Lower leg skin (tissue), 4 donors: ENCODE results near the gene GYPC. TPM values are rescaled to one million over a fixed set of nuclear protein-coding genes. Genes with fewer than 3 reads are reported as not detected.

Experiments
- DNase-seq, 2 donors: peaks; one replicate each; pipeline ENCODE4 v3.0.0-alpha.2; 2019; ENCODE audit warnings: low spot score in 2 of 2
- H3K4me3 ChIP-seq: fragments of 200-600 bp; sonication (generic); 2 replicates; pipeline ENCODE4 v1.5.1; 2017; ENCODE audit warnings: mild to moderate bottlenecking, low read depth; ENCODE audit not compliant: poor library complexity, severe bottlenecking
- POLR2A ChIP-seq, 2 donors: fragments of 450-650 bp; IDR thresholded peaks; one replicate each; pipeline ENCODE4 v1.6.1; 2016 to 2017; ENCODE audit warnings: antibody characterized with exemption in 2 of 2, mild to moderate bottlenecking in 1 of 2, moderate library complexity in 1 of 2
- WGBS, 2 donors: methylation state at CpG; one replicate each; pipeline ENCODE4 v1.1.5; 2018; 5-methylcytosine and 5-hydroxymethylcytosine counted together
- intact Hi-C: fragments of 100-400 bp; cut with DNase I; formaldehyde crosslinking; loops from one replicate; pipeline ENCODE4 v1.15.0; 2023; ENCODE audit warnings: low total_unique reads
- total RNA-seq, 4 donors: library from RNA; depleted of rRNA; stranded (reverse); fragments of >200 nt; gene quantifications; one replicate each; pipeline ENCODE4 v1.1.0, GENCODE V29; 2016
- TF ChIP-seq, protein P1 (sequence below), 3 donors: fragments of 450-650 bp; IDR thresholded peaks; one replicate each; pipeline ENCODE4 v1.5.1; 2016; ENCODE audit warnings: antibody characterized with exemption in 3 of 3, mild to moderate bottlenecking in 3 of 3, moderate library complexity in 2 of 3

Gene GYPC
- total RNA-seq, 4 donors from 2014 or later: 16.9 to 55.6 (median 21.7) TPM

DNA sequence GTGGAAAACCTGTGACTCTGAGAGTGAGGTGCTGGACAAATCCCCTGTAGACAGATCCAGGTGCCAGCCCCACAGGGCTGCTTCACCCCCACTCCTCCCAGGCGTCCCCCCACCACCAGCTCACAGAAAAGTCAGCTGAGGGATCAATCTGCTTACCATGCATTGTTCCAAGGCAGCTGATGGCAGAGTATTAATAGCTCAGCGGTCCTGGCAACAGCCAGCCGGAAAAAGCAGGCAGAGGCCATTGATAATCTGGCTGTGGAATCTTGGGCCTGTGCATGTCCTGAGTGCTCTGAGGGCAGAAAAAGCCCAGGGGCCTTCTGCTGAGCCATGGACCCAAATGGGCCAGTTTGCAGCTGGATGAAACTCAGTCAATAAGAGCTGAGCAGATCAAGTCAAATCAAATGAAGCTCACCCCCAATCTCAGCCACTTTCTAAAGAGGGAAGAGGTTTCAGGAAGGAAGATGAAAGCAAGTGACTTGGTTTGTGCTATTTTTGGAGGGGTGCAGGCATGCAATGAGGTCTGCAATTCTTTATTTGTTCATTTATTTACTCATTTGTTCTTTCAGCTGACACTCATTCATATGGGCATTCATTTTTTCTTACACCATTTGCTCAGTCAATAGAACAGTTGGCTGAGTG, 63.4 kb downstream of the GYPC start:
- intact Hi-C loops: no loop called here
- H3K4me3 ChIP-seq: no peak overlapping the region
- TF ChIP-seq, protein P1, sequence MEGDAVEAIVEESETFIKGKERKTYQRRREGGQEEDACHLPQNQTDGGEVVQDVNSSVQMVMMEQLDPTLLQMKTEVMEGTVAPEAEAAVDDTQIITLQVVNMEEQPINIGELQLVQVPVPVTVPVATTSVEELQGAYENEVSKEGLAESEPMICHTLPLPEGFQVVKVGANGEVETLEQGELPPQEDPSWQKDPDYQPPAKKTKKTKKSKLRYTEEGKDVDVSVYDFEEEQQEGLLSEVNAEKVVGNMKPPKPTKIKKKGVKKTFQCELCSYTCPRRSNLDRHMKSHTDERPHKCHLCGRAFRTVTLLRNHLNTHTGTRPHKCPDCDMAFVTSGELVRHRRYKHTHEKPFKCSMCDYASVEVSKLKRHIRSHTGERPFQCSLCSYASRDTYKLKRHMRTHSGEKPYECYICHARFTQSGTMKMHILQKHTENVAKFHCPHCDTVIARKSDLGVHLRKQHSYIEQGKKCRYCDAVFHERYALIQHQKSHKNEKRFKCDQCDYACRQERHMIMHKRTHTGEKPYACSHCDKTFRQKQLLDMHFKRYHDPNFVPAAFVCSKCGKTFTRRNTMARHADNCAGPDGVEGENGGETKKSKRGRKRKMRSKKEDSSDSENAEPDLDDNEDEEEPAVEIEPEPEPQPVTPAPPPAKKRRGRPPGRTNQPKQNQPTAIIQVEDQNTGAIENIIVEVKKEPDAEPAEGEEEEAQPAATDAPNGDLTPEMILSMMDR (IDR thresholded peaks at IDR 0.05): no peak
- no peak for TF ChIP-seq POLR2A (IDR thresholded peaks at IDR 0.05)
- no peak for DNase-seq
- 66 to 72% methylated on average over 3 of the region's 3 CpGs for WGBS, 2 donors

DNA sequence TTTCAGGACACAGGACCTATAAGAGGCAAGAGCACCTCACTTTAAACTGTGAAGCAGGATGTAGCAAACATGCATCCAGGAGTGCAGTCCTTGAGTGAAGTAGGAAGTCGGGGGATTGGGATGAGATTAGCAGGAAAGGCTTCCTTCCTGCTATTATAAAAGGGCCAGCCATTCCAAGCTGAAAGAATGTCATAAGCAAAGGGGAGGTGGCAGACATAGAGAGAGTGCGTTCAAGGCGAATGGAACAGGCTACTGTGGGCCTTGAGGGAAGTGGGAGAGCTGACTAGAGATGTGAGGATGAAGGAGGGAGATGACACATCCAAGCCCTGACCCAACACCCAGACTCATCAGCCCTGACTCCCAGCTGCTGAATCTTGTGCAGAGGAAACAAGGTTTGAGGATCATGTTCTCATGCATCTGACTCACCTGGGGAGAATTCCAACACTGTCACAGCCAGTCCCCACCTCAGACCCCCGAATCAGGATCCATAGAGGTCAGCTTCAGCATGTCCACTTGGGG, 63.9 kb downstream of the GYPC start:
- intact Hi-C loops: no loop called here
- 64 to 73% methylated on average over 4 of the region's 4 CpGs for WGBS, 2 donors
- no peak for DNase-seq
- no peak overlapping the region for H3K4me3 ChIP-seq
- TF ChIP-seq, protein P1 (IDR thresholded peaks at IDR 0.05): no peak
- TF ChIP-seq POLR2A (IDR thresholded peaks at IDR 0.05): no peak

DNA sequence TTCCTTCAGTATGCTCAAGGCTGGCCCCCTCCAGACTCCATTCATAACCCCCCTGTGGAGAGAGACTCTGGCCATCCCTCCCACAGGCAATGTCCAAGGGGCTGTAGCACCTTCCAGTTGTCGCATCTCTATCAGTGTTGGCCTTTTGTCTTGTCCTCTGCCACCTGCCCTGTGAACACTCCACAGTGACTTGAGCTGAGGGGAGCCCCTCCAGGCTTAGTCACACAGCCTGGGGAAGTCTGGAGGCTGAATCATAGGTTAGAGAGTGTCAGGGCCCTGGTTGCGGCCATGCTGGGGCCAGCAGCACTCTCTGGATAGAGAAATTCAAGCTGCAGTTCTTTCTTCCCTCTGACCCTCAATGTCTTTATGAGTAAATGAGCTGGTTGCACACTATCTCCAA, 64.7 kb downstream of the GYPC start:
- DNase-seq: no peak
- WGBS, 2 donors: 94 to 97% methylated on average over 2 of the region's 2 CpGs
- TF ChIP-seq, protein P1 (IDR thresholded peaks at IDR 0.05): no peak
- no peak for TF ChIP-seq POLR2A (IDR thresholded peaks at IDR 0.05)
- H3K4me3 ChIP-seq: no peak overlapping the region
- intact Hi-C loops: no loop called here

DNA sequence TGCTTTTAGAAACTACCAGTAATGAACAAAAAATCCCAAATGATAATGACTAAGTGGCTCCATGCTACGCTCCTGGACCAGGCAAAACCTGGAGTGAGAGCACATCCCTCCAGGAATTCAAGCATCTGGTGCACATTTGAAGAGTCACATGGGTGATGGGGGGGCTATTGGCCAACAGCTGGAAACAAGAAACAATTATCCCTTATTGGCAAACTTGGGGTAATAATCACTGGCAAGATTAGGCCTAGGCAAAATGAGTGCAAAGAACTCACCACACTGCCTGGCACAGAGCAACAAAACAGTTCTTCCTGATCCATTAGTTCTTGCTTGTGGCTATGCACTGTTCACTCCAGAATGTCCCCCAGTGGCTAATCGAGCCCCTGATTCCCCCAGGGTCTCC, 66.1 kb downstream of the GYPC start:
- intact Hi-C loops: no loop called here
- no peak overlapping the region for H3K4me3 ChIP-seq
- no peak for DNase-seq
- 50 to 58% methylated on average over 2 of the region's 2 CpGs for WGBS, 2 donors
- no peak for TF ChIP-seq POLR2A (IDR thresholded peaks at IDR 0.05)
- TF ChIP-seq, protein P1 (IDR thresholded peaks at IDR 0.05): no peak

DNA sequence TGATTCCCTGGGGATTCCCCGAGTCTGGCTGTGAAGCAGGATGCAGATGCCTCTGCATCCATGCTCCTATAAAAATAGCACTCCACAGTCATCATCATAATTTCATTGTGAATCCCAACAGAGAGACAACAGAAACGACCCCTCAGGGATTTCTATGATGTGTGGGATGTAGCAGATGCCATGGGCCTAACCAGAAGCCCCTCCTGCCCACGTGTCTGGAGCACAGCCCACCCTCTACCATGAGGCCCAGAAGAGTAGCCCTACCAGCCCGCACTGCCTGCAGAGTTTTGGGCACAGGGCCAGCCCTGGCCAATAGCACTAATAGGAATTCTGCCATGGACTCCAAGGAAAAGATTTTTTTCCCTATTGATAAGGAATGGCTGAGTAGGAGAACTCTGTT, 66.6 kb downstream of the GYPC start:
- no peak for DNase-seq
- H3K4me3 ChIP-seq: no peak overlapping the region
- WGBS, 2 donors: 46 to 61% methylated on average over 4 of the region's 4 CpGs
- intact Hi-C loops: no loop called here
- TF ChIP-seq, protein P1 (IDR thresholded peaks at IDR 0.05): no peak
- TF ChIP-seq POLR2A (IDR thresholded peaks at IDR 0.05): no peak
